ENCODE measurements around the gene TRHDE.
"Not testable (repeated sequence)": the region's sequence is repeated elsewhere in the genome, so short reads cannot be mapped to it uniquely, and the experiment has no call there.

The TRHDE gene

DNA sequence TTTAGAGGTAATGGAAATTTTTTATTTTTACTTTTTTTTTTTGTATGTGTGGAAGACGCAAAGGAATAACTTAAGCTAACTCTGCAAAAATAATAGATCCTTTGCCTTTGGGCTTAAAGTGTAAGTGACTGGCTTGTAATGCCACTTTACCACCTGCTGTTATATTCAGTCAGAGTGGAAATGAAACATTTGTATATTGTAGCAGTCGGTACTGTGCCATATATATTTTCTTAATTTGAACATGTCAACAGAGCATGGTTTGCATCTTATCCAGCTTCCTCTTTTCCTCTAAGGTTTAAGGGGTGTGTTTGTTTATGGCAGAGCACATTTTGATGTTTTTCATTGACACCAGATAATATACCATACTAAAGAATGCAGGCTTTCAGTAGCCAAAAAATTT, 176.6 kb downstream of the TRHDE start:
- no peak for DNase-seq (ENCODE audit: low spot score)

DNA sequence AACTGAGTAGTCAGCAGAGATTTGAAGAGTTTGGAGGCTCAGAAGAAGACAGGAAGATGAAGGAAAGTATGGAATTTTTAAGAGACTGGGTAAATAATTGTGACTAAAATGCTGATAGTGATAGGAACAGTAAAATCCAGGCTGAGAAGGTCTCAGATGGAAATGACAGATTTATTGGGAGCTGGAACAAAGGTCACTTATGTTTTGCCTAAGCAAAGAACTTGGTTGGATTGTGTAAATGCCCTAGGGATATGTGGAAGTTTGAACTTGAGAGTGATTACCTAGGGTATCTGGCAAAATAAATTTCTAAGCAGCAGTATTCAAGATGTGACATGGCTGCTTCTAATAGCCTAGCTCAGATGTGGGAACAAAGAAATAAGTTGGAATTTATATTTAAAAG, 180.9 kb downstream of the TRHDE start:
- DNase-seq (ENCODE audit: low spot score), result no peak

DNA sequence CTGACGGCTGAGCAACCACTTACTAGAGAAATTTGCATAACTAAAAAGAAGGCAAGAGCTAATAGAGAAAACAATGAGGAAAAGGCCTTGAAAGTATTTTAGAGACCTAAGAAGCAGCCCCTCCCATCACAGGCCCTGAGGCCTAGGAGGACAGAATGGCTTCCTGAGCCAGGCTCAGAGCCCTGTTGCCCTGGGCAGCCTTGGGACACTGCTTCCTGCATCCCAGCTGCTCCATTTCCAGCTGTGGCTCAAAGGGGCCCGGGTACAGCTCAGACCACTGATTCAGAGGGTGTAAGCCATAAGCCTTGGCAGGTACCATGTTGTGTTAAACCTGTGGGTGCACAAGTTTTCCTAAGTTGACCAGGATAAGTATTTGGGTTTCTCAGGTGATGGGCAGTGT, 181.4 kb downstream of the TRHDE start:
- DNase-seq (ENCODE audit: low spot score), result no peak

DNA sequence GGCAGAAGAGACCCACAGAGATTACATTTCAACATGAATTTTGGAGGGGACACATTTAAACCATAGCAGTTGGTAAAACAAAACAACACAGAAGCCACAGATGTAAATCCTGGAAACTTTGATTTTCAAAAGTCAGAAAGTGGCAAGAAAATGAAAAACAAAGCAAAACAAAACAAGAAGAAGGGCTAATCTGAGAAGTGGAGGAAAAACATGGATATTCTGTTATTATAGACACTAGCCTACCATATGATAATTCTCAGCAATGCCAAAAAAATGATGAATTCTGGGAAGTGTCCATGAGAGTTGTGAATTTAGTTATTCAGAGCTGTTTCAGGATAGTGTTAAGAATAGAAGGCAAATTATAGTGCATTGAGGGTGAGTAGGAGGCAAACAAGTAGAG, 192.3 kb downstream of the TRHDE start:
- DNase-seq (ENCODE audit: low spot score), result no peak

DNA sequence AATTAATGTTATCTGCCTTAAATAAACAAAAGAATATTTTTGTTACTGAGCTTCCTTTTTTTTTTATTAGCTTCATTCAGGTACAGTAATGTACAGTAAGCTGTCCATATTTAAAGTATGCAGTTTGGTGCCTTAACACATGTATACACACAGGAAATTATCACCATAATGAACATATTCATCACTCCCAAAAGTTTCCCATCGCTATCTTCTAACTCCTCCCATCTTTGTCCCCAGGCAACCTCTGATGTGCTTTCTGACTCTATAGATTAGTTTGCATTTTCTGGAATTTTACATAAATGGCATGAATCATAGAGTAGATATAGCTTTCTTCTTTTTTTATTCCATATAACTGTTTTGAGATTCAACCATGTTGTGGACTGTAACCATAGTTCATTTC, 193.0 kb downstream of the TRHDE start:
- no peak for DNase-seq (ENCODE audit: low spot score)

DNA sequence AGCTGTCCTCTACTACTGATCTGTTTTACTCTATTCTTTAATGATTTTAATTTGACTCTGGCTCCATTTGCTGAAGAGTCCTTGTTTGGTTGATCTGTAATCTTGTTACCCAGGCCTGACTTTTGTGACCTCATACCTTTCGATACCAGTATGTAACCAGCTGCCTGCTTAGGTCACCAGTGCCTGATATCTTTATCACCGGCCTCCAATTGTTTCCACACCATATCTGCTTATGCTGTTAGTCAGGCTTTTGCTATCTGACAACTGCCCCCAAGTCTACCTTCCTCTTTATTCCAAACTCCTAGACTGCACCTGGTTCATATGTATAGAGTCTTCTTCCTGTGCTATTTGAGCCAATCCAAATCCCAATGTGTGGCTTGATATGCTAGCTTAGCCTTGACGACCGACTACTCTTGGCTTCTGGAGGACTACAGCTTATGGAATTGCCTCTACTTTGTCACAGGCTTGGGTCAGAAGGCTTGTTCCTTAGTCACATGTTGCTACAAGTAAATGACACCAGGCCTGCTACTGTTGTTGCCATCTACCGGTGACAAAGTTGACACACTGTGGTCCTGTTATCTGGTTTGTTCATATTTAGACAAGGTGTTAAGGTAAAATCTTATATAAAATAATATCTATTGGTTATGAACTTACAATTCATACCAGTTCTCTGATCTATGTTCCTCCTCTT, 193.9 kb downstream of the TRHDE start:
- no peak for DNase-seq (ENCODE audit: low spot score)

DNA sequence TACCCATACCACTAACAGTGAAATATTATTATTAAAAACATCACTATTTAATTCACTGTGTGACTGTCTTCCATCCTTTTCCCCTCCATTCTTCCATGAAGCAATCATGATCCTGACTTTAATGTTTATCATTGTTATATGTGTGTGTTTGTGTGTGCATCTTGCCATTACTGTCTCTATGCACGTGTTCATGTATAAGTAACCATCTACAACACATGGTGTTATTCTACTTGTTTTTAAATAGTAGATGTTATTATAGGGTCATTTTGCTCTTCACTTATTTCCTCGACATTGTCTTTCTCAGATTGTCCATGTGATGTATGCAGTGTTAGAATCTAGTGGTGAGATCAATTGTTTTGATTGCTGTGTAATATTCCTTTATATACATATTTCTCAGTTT, 195.8 kb downstream of the TRHDE start:
- DNase-seq (ENCODE audit: low spot score), result no peak

DNA sequence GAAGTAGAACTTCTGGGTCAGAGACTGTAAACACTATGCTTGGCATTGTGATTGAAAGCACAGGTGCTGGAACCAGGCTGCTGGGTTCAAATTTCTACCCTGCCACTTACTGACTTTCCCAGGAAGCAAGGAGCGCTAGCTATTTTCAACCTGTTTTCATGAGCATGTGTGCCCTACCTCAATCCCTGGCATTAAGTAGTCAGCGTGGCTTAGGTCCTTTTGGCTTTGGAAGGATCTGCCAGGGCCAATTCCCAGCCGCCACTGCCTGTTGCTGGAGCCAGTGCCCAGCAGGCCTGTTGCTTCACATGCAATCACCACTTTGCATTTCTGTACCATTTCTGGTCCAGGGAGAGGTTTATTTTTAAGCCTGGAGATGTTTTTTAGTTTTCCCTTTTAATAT, 196.3 kb downstream of the TRHDE start:
- no peak for DNase-seq (ENCODE audit: low spot score)

DNA sequence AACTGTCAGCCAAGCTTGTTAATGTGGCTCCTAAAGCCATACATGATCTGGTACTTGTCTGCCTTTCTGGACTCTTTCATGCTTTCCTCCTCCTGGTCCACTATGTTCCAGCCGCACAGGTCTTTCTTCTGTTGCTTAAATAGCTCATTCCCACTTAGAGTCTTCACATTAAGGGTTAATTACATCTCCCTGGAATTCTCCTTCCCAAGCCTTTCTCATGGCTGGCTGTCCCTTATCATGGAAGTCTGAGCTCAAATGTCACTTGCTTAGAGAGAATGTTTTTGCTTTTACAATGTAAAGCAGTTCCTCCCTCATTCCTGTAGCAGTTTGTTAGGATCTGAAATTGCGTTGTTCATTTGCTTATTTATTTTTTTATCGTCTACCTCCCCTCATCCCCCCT, 199.6 kb downstream of the TRHDE start:
- DNase-seq (ENCODE audit: low spot score), result no peak

DNA sequence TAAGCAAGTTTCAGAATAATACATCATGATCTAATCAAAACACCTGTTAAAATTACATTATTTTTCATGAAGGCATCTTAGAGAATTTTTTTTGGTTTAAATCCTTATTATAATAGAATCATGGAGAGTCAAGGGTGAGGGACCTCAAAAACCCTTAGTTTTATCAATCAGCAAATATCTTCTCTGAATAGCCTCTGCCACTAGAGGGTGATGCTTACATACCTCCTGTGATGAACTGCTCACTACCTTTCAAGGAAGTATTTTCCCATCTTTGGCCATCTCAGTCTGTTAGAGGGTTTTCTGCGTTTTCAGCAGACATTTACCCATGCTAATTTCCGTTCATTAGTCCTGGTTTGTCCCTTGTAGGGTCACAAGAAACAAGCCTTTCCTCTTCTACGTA, 200.2 kb downstream of the TRHDE start:
- no peak for DNase-seq (ENCODE audit: low spot score)

DNA sequence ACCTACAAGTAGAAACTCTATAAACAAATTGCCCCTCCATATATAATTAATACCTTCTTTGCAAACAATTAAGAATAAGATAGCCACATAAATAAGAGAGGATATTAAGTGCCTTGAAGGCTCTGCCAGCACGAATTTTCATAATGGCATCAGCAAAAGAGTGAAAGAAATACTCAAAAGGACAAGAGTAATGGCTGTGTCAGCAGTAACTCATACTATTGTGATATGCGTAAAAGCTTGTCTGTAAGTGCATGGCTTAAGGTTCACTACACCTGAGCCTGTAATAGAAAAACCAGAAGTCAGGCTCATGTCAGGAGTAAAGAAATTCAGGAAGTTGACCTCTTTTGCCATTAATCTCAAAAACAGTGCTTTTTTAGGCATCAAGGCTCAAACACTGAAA, 204.1 kb downstream of the TRHDE start:
- DNase-seq (ENCODE audit: low spot score), result no peak

DNA sequence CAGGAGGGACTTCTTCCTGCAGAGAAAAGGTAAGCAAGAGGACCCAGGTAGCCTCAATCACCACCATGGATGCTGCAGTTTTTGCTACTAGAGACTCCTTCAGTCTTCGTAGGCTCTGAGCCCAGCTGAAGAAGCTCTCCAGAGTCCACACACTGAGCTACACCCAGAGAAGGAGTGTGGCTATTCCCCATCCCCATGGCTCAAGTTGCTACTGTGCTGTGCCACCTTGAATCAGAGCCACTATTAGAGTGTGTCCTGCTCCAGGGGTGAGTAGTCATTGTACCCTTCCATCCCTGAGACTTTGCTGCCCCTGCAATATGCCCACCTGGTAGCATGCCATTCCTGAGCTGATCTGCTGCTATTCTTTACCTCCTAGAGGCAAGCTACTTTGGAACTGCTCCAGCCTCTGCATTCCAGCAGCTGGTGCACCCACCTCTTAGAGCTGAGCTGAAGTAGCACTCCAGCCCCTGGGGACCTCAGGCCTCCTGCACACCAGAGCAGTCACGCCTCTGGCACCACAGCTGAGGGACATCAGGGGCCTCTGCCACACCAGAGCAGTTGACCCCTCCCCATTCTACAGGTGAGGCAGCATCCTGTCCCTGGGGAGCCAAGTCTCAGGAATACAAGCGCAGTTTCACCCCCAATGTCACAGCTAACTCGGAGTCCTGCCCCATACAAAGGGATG, 213.0 kb downstream of the TRHDE start:
- DNase-seq (ENCODE audit: low spot score), result no peak

DNA sequence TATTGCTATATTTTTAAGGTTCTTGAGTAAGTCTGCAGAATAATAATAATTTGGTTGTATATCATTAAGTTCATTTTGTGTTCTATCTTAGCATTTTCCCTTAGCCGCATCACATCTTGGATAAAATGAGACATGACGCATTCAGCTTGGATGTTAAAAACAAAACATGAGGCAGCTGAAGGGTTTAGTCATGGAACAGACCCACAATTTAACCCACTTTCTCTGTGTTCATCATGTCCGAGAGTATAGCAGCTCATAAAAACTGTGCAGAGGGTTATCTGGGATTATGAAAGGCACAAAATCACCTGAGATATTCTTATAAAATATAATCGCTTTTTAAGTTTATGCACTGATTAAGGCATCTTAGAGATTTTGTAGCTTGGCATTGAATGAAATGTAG, 219.3 kb downstream of the TRHDE start:
- no peak for DNase-seq (ENCODE audit: low spot score)

DNA sequence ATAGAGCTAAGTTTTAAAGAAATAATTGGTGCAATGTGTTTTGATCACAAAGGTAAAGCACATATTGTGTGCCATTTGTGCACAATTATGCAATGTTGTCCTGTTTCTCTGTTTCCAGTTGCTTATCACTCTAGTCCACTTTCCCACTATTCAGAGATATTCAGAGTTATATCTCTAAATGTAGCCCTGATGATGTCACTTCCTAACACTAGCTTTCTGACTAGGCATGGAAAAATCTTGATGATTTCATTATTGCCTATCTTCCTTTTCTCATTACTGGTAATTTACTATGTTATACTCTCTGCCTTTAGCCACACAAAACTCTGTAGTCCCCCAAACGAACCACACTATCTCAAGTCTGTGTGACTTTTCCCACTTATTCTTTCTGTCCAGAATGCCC, 221.2 kb downstream of the TRHDE start:
- DNase-seq (ENCODE audit: low spot score), result no peak

DNA sequence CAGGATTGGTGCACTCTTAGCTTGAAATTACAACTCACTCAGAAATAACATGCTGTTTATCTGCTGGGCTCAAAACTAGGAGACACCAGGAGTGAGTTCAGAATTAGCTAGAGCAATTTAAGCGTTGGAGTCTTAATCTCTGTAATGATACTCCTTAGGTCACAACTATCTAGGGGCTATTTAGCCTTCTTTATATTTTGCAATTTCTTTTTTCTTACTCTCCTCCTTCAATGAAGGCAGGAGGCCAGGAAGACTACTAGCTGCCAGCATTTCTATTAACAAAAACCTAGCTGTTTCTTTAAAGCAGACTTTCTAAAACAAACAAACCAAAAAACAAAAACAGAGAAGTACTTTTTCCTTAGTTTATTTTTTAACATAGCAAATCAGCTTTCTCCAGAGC, 226.2 kb downstream of the TRHDE start:
- no peak for DNase-seq (ENCODE audit: low spot score)

DNA sequence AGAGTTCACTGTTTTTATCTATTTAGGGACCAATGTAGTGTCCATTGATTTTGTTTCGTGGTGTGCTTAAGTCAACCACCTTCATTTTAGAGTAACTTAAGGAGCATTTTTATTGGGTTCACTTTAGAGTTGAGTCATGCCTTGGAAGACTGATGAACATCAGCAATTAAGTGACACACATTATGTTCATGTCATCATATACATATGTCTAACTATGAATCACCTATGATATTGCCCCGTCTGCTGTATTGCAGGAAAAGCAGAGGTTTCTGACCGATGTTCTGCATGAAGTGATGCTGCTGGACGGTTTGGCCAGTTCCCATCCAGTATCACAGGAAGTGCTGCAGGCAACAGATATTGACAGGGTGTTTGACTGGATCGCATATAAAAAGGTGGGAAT, 227.1 kb downstream of the TRHDE start:
- no peak for DNase-seq (ENCODE audit: low spot score)

DNA sequence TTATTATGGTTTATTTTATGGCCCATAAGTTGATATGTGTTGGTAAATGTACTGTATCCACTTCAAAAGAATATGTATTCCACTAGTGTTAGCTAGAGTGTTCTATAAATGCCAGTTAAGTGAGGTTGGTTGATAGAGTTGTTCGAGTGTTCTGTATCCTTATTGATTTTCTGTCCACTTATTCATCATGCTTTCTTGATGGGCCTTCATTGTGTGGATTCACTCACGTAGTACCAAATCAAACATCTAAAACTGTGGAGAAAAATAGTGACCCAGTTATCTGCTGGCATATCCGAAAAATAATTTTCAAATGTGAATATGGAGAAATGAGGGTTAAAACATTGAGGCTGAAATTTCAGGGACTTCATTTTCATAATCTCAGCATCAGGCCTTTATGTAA, 230.4 kb downstream of the TRHDE start:
- no peak for DNase-seq (ENCODE audit: low spot score)

DNA sequence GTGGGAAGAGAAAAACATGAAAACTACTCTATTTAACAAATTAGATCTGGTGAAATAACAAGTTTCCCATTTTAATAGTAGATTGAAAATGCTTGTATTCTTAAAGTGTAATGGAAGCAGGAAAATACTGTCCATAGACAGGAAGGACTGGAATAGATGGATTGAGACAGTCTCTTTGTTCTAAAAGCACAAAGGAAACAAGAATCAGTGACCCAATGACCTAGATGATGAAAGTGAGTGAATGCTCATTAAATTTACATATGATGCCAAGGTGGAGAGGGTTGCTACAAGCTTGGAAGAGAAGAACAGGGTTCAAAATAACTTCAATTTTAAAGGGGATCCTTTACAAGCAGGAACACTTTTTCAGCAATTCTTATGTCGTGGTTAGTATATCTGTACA, 233.1 kb downstream of the TRHDE start:
- no peak for DNase-seq (ENCODE audit: low spot score)

DNA sequence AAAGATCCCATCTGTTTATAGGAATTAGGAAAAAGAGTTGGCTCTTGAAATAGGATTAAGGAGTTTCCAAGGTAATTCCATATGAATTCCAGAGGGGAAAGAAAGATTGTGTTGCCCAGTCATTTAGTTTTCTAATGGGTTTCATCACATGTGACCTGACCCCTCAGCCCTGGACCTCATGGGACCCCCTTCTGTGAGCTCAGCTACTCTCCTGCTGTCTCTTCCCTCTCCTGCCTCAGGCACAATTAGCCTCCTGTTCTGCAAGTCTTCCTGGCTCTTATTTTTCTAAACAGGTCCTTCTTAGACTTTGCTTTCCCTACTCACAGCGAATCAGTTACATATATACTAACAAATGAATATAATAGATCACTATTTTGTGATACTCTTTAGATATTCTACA, 237.7 kb downstream of the TRHDE start:
- no peak for DNase-seq (ENCODE audit: low spot score)

DNA sequence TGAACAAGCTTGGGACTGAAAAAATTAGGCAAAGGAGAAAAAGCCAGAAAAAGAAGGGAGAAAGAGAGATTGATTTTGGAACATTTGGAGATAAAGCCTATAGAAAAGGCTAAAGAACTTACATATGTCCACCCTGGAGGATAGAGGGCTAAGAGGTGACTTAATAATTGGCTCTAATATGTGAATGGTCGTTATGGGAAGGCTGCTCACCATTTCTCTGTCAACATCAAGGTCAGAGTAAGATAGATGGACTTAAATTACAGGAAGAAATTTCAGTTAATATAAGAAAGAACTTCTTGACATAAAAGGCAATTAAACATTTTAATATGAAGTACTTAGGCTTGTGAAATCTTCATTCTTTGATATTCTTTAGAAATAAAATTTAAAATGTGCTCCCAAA, 238.6 kb downstream of the TRHDE start:
- DNase-seq (ENCODE audit: low spot score), result no peak

DNA sequence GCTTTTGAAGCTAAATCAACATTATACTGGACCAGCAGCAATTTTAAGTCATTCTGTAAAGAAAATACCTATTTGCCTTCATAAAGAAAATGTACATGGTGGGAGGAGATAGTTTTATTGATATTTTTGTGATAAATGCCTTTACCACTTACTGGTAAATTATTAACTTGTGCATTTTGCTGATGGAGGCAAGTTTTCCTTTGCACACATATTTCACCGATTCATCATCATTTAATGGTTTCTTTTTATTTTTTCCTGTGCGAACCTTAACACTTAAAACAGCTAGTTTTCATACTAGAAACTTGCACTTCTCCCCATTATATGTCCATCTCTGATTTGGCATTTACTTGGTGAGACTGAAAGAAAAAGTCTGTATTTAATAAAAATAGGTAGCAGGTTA, 239.3 kb downstream of the TRHDE start:
- no peak for DNase-seq (ENCODE audit: low spot score)

DNA sequence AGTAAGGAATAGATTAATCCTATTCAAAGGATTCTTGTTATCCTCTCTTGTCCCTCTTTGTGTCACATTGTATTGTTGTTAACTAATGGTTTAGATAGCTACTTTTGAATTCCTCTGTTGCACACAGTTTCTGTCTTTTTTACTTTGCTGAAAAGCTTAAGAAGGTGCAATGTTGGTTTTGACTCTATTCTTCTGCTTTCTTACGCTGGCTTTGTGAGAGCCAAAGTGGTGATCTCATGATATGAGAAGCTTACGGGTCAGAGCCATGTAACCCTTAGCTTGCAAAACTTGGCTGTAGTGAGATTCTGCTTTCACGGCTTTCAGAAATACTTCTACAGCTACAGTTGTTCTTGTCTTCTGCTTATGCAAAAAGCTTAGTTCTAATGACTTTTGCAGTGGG, 239.7 kb downstream of the TRHDE start:
- DNase-seq (ENCODE audit: low spot score), result no peak

DNA sequence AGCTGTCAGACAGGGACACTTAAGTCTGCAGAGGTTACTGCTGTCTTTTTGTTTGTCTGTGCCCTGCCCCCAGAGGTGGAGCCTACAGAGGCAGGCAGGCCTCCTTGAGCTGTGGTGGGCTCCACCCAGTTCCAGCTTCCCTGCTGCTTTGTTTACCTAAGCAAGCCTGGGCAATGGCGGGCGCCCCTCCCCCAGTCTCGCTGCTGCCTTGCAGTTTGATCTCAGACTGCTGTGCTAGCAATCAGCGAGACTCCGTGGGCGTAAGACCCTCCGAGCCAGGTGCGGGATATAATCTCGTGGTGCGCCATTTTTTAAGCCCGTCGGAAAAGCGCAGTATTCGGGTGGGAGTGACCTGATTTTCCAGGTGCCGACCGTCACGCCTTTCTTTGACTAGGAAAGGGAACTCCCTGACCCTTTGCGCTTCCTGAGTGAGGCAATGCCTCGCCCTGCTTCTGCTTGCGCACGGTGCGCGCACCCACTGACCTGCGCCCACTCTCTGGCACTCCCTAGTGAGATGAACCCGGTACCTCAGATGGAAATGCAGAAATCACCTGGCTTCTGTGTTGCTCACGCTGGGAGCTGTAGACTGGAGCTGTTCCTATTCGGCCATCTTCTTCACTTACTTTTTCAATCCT, 248.0 kb downstream of the TRHDE start:
- DNase-seq (ENCODE audit: low spot score), result not testable (repeated sequence)

DNA sequence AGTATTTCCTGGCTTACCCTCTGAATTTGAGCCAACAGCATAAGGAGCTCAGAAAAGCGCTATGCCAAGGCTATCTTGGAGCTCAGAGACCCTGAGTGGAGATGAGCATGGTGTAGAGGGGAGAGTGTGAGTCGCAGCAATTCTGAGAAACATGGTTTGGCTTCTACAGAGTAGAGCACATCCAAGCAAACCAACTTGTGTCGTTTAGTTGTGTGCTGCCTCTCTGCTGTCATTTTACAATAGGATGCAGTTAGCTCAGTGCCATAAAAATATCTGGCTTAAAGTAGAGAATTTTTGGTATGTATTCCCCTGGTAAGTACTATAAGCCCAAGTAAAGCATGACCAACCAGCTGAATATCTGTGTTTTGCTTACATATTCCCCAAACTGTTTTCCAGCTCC, 249.2 kb downstream of the TRHDE start:
- no peak for DNase-seq (ENCODE audit: low spot score)

Measured in HuH-7 (cell line).